GM19193 (cell line): Measurements from ENCODE around the gene GAST.

ENCODE experiments used
- POLR2A ChIP-seq: IDR thresholded peaks from 4 replicates; pipeline ENCODE4 v1.6.1; 2011; ENCODE audit not compliant: insufficient read depth, insufficient read length; ENCODE audit errors: extremely low read depth

Gene GAST

GRCh38 chr17:41692722-41693521 lies 19.2 kb upstream of the GAST start:
- peak; percentile 47 for TF ChIP-seq POLR2A

DNA sequence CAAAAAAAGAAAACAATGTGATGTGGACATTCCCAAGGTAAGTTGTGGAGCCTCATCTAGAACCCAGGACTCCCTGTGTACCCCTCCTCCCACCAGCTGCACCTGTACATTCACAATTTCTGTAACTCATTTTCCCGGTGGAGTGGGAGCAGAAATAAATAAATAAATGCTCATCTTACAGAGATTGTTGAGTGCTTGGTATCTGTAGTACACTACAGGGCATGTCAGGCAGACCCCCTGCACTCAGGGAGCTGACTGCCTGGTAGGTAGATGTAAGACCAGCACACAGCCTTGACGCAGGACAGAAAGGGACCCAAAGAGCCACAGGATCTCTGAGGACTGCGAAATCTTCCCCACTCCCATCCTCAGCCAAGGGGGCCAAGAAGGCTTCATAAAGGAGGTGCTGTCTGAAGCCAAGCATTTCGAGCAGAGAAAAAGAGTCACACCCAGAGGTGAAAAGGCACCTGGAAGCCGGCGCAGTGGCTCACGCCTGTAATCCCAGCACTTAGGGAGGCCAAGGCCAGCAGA lies 16.9 kb upstream of the GAST start:
- no peak for TF ChIP-seq POLR2A

DNA sequence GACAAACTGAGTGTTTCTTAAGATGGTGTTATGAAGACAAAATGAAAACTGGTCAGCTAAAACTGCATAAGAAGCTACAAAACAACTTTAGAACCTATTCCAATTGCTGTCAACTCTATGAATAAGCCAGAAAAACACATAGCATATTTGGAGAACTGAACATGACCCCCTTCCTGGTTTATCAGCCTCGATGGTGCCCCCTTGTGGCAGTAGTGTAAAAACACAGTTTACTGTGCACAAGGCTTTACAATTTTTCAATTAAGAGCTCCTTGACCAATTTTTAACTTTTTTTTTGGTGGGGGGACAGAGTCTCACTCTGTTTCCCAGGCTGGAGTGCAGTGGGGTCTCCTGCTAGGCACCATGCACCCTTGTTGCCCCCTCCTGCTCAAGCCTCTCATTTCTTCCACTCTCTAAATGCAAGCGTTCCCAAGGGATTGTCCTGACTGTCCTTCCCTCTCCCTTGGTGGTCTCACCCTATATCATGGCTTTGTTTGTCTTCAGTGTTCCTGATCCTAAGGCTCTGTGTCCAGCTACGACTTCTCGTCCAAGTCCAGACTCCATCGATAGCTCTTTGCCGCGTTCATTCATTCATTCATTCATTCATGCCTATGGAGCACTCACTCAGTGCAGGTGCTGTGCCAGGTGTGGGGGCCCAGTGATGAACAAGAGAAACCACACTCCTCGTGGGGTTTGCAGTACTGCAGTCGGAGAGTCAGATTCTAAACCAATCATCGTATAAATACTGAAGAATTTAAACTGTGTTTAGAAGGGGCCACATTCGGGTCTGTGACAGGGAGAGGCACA lies 16.0 kb upstream of the GAST start:
- no peak for TF ChIP-seq POLR2A

DNA sequence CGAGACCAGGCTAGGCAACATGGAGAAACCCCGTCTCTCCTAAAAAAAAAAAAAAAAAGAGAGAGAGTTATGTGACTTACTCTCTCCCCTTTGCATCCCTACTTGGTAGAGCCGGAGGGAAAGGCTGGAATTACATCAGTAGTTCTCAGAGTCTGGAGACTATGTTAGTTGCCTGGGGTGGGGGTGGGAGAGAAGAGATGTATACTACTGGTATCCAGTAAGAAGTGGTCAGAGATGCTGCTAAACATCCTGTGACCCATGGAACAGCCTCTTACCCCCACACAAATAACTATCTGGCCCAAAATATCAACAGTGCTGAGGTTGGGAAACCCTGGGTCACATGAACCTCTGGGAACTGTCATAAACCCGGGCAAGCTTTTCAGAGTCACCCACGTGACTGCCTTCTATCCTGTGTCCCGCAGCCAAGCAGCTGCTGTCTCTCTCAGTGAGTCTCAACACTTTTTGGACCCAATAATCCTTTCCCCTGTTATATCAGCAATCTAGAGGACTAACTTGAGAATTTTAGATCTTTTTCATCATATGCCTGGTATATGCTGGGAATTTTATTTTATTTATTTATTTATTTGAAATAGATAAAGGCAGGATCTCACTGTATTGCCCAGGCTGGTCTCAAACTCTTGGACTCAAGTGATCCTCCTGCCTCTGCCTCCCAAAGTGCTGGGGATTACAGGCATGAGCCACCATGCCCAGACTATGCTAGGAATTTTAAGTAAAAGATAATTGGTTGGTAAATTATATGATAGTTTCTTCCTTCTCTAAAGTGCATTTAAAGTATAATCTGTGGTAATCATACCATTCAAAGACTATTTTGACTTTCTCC lies 14.8 kb upstream of the GAST start:
- TF ChIP-seq POLR2A = no peak

DNA sequence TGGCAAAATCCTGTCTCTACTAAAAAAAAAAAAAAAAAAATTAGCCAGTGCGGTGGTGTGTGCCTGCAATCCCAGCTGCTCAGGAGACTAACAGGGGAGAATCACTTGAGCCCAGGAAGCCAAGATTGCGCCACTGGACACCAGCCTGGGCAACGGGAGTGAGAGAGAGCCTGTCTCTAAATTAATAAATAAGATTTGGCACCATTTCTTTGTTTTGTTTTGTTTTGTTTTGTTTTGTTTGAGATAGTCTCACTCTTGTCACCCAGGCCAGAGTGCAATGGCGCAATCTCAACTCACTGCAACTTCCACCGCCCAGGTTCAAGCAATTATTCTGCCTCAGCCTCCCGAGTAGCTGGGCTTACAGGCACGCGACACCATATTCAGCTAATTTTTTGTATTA lies 9.4 kb upstream of the GAST start:
- TF ChIP-seq POLR2A = no peak

DNA sequence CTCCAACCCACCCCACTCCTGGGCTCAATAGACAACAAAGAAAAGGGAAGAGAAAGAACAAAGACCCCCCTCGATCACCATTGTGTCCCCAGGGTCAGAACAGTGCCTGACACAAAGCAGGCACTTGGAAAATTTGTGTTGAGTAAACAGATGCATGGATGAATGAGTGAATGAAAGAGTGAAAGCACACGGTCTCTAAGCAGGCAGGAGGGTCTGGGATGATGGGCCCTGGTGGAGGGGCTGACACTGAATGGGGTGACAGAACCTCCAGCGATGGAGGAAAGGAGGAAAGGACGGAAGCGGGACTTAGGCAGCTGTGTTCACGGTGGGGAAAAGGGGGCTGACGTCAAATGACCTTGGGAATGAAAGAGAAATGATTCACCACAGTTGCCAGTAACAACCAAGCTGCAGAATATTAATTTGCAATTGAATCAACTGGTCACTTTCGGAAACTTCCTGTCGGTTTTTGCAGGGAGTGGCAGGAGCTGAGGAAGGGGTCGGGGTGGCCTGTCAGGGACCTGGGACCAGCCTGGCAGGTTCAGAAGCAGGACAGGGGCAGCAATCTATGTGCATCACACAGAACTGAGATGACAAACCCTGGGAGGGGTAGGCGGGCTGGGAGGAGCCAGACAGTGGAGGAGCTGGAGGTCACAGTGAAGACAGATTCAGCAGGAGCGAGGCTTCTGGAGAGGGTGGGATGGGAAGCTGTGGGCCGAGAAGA lies 6.7 kb upstream of the GAST start:
- TF ChIP-seq POLR2A = no peak

DNA sequence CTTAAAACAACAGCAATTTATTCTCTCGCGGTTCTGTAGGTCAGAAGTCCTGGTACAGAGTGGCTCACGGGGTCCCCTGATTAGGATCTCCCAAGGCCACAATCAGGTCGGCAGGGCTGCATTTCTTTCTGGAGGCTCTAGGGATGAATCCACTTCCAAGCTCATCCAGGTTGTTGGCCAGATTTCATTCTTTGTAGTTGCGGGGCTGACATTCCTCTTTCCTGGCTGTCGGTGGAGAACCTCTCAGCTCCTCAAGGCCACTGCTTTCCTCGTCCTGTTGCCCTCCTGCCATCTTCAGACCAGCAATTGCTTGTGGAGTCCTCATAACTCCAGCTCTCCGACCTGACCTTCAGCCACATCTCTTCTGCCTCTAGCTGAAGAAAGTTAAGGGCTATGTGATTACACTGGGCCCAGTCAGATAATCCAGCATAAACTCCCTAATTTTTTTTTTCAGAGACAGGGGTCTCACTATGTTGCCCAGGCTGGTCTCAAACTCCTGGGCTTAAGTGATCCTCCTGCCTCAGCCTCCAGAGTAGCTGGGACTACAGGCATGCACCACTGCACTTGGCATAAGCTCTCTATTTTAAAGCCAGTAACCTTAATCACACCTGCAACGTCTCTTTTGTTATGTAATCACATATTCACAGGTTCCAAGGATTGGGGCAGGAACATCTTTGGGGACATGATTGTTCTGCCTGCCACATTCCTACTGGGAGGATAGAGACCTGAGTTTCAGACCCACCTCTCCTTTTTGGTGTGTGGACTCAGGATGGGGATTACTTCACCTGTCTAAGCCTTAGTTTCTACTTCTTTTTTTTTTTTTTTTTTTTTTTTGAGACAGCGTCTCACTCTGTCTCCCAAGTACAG lies 4.1 kb upstream of the GAST start:
- TF ChIP-seq POLR2A = no peak

DNA sequence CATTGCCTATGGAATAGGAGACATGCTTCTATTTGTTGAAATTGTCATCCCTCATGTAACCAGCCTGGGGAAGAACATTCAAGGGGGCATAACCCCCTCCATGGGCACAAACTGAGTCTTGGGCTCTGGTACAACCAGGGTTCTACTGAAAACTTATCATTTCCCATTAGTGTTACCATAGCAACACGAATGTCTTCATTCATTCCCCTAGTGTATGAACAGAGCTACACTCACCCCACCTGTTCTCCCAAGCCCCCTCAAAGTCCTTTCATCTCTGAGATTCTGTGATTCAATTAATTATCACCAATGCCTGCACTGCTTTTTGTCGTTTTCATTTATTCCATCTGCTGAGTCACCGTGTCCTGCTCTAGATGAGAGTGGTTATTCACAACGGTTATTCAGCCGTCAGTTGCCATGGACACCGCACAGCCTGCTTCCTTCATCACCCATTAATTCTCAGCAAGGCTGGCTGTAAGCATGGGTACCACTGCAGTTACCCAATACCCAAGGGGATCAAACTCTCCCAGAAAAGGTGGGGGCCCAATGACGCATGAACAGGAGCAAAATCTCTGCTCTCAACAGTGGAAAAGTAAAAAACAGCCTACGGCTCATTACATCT lies 1.6 kb upstream of the GAST start:
- TF ChIP-seq POLR2A = no peak

- no peak for TF ChIP-seq POLR2A
Measured at GRCh38 chr17:41717408-41718286, 5.5 kb downstream of the GAST start.

- no peak for TF ChIP-seq POLR2A
Measured at GRCh38 chr17:41718287-41718645, 6.1 kb downstream of the GAST start.

GRCh38 chr17:41722231-41722630 lies 10.1 kb downstream of the GAST start:
- TF ChIP-seq POLR2A = no peak

- TF ChIP-seq POLR2A = no peak
Measured at GRCh38 chr17:41723801-41724475, 11.8 kb downstream of the GAST start.

GRCh38 chr17:41724476-41725050 lies 12.4 kb downstream of the GAST start:
- TF ChIP-seq POLR2A = no peak
